Posterior vena cava (tissue), 2 donors: ENCODE results near the gene ZC3HAV1. TPM values are rescaled to one million over a fixed set of nuclear protein-coding genes. Genes with fewer than 3 reads are reported as not detected.
"Not testable (repeated sequence)": the region's sequence is repeated elsewhere in the genome, so short reads cannot be mapped to it uniquely, and the experiment has no call there.

ENCODE experiments used
- DNase-seq: peaks from one replicate; pipeline ENCODE4 v3.0.0-alpha.2; 2020; ENCODE audit warnings: low spot score
- intact Hi-C, 2 donors: fragments of 100-400 bp; cut with DNase I; formaldehyde crosslinking; loops; one replicate each; pipeline versions ENCODE4 v1.14.1 to v1.14.2; 2022 to 2023
- total RNA-seq, 2 donors: library from RNA; stranded (reverse); fragmentation: NEBNext Ultra II Directional; extraction: Animal tissue kit (Norgen Biotek cat#: 25700); gene quantifications; one replicate each; pipeline ENCODE4 v1.2.1, GENCODE V29; 2021
- donor health status: DM: yes; HTN: yes; CAD: no.
- donor health status: DM: yes; HTN: yes; CAD: no.

The ZC3HAV1 gene
- total RNA-seq, 2 donors from 2014 or later: 26.8 TPM

DNA sequence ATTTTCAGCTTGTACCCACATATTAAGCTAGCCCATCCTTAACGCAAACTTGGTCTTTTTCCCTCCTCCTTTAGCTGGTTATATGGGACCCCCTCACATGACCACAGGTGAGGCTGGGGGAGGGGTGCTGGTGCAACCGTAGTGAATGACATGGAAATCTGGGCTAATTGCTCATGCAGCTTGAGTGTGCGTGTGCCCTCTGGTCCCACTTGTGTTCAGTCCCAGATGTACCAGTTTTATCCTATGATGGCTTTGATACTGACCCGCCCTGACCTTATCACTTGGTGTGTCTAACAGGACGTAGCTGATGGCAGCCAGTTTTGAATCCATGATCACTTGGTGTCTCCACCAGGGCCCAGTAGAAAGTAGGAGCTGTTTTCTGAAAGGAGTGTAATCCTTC, 5.1 kb upstream of the ZC3HAV1 start:
- intact Hi-C loops: no loop called here
- DNase-seq: no peak

DNA sequence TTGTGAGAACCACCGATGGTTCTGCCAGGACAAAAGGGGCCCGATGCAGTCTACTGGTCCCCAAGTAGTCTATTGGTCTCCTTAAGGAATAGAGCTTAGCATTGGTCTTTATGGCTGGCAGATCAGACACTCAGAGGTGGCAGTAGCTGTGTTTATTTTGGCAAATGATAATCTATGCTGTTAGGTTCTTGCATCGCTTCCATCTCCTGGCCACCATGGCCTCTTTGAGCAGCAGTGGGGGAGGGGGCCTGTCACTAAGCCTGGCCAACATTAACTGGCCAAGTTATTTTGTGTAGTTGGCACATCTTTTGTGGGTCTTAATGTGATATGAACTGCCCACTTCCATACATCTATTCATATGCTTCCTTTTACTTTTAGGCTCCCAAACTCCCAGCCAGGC, 4.5 kb upstream of the ZC3HAV1 start:
- intact Hi-C loops: no loop called here
- no peak for DNase-seq

DNA sequence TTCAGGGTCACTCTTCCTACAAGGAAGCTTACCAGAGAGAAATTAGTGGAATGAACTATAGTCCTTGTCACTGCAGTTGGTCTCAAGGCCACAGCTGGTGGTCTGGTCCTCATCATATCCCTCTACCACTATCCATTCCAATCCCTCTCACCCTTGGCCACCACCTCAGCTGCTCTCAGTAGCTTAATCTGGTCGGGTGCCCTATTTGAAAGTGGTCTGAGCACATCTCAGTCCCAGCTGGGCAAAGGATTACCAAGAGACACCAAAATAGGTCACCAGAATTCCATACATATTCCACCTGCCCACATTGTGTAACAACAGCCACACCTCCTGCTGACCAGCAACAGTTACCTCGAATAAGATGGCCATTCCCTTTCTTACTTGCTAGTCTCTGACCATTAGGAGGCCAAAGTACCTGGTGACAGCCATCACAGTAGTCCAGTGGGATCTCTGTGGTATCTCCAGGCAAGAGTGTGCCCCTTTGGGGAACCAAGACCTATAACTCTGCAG, 3.3 kb upstream of the ZC3HAV1 start:
- intact Hi-C loops: no loop called here
- no peak for DNase-seq

DNA sequence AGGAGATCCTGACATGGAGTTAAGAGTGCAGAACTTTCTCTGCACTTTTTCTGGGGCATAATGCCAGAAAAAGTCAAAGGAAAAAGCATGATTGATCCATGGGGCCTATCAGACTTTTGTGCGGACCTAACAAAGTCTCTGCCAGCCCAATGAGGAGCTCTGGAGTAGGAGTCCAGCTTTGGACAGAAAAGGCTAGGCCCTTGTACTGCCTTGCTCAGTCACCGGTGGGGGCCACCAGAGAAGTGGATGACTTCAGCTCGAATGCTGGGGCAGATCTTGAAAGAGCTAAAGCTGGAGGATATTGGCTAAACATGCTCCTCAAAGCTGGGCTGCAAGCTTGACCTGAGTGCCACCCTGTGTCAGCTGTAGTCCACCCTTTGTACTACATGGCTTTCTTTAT, 2.8 kb upstream of the ZC3HAV1 start:
- intact Hi-C loops: no loop called here
- no peak for DNase-seq

DNA sequence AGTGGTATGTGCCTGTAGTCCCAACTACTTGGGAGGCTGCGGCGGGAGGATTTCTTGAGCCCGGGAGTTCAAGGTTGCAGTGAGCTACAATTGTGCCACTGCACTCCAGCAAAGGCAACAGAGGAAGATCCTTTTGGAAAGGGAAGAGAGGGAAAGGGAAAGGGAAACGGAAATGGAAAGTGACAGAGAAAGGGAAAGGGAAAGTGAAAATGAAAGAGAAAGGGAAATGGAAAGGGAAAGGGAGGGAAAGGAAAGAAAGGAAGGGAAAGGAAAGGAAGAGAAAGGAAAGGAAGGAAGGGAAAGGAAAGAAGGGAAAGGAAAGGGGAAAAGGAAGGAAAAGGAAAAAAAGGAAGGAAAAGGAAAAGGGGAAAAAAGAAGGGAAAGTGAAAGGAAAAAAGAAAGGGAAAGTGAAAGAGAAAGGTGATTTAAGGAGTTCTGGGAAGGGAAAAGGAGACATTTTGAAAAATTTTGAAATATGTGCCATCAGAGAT, 2.3 kb upstream of the ZC3HAV1 start:
- no peak for DNase-seq
- intact Hi-C loops: no loop called here

DNA sequence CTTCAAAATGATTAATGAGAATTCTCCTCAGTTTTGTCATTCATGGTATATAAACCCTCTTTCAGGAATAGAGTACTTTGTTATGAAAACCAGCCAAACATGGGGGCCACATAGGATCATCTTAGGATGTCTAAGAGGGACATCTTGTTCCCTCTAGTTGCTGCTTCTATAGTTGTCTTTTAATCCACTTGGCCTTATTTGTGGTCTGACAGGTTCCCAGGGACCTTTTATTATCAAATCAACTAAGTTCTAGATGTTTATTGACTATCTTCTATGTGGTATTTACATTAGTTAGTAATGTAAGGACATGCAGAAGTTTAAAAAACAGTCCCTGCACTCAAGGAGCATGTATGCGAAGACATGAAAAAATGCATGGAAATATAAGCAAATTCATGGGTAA, 1.6 kb upstream of the ZC3HAV1 start:
- intact Hi-C loops: no loop called here
- DNase-seq: no peak

DNA sequence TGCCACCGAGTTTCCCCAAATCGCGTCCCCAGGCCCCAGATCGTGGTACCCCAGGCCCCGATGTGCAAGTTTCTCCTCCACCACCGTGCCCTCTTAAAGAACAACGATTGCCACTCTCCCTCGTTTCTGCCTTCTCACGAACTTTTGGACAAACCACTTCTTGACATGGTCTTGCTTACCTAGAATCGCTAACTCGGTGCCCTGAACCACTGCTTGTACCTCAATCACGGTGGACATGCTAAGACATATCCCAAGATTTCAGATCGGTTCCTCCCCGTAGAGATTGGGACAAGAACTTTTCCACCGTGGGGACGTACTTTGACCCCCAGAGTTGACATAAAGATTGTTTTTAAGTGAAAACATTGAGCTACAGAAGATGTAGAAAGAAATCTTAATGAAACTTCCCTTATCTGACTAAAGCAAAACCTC, 477 bp upstream of the ZC3HAV1 start:
- intact Hi-C loops: no loop called here
- DNase-seq: no peak

DNA sequence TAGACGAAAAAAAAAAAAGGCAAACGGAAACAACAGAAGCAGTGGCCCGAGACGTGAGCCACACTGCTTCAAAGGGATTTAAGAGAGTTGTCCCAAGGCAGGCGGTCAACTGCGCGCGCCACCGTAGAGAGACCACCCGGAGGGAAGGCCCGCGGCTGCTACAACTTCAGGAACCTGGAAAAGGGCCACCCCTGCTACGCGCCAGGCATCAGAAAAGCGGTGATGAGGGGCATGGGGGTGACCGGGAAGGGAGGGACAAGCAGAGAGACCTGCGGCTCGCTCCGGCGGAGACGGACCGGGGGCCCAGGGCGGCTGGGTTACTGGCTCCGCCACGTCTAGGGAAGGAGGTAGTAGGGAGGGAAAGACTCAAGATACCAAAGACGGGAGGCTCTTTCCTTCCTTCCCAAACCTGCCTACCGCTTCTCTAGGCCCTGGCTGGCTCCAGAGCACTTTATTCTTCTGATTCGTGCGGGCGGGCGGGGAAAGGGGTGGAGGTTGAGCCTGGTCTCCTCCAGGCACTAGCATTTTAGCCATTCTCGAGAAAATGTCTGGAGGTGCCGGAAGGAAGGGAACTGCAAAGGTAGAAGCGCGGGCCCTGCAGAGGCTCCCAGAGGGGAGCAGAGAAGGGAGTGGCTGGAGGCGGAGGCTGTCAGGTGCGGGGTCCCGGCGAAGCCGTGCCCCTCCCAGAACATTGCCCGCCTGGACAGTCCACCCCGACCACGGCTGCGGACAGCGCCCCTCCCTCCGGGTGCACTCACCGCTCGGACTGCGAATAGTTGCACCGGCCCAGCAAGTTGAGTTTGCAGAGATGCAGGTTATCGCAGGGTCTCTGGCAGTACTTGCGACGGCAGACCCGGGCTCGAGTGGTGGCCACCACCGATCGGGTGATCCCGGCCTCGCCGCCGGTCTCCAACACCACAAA, 993 bp downstream of the ZC3HAV1 start:
- intact Hi-C loops: no loop called here
- no peak for DNase-seq

DNA sequence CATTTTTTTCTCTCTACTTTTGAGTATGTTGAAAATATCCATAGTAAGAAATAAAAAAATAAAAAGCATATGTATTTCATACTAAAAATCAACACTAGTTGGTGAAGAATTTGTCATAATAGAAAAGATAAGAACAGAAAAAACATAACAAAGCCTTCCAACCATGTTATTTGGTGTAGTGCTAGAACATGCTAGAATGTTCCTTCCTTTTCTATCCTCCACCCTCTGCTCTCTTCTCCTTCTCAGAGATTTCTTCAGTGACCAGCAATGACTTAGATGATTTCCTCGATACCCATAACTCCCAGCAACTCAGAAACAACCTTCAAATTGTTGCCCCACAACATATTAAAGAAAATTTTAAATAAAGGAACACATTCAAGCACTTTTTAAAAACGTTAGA, 2.6 kb downstream of the ZC3HAV1 start:
- intact Hi-C loops: no loop called here
- no peak for DNase-seq

DNA sequence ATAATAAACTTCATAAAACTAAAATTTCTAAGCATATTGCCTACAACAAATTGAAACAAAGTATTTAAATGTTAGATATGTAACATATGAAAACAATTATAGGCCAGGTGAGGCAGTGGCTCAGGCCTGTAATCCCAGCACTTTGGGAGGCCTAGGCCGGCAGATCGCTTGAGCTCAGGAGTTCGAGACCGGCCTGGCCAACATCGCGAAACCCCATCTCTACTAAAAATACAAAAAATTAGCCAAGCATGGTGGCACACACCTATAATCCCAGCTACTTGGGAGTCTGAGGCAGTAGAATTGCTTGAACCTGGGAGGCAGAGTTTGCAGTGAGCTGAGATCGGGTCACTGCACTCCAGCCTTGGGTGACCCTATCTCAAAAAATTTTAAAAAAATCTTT, 3.3 kb downstream of the ZC3HAV1 start:
- DNase-seq, intact Hi-C loops: not testable (repeated sequence)

DNA sequence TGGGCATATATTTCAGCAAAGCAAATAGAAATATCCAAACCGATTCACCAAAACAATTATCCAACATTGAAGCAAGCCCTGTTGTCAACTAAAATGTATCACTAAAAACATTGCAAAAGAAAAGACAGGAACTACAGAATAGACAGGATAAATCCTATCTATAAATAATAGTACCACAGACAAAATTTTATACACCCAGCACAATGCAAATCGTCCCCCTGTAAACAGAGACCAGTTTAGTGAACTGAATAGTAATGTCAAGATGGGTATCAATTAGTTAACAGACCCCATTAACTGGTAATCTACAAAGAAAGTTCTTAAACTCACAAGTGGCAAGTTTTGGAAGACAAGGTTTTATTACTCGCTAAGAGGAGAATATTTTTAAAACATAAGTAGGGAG, 4.0 kb downstream of the ZC3HAV1 start:
- DNase-seq: no peak
- intact Hi-C loops: no loop called here

DNA sequence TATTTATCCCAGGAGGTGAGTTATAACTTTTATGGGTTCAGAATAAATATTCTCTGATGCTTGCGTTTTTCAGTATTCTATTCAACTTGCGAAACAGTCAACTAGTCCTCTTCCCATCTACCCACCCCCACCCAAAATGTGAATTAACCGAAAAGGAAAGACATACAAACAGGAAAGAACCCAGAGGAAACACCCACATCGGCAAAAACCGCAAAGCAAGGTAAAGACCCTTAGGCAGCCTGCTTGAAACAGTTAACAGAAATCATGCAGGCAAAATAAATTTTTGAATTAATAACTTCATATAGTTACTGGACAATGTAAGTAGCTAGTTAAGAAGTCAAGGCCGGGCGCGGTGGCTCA, 5.4 kb downstream of the ZC3HAV1 start:
- intact Hi-C loops: no loop called here
- DNase-seq: no peak

DNA sequence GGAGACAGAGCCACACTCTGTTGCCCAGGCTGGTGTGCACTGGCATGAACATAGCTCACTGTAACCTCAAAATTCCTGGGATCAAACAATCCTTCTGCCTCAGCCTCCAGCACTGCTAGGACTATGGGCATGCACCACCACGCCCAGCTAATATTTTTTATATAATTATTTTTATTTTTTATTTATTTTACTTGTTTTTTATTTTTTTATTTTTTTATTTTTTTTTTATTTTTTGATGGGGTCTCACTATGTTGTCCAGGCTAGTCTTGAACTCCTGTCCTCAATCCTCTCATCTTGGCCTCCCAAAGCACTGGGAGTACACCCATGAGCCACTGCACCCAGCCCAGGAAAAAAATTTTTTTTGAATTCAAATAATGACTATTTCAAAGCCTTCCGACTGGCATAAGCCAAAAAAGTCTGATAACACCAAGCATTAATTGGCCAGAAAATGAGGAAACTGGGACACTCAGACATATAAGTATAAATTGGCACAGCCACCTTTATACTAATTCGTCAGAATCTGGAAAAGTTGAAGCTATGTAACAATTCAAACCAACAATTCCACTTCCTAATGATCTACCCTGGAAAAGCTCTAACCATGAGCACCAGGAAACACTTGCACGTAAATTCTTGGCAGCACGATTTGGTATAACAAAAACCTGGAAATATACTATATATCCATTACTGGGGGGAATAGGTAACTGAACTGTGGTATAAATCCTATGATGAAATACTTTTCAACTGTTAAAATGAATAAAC, 6.3 kb downstream of the ZC3HAV1 start:
- no peak for DNase-seq
- intact Hi-C loops: no loop called here

DNA sequence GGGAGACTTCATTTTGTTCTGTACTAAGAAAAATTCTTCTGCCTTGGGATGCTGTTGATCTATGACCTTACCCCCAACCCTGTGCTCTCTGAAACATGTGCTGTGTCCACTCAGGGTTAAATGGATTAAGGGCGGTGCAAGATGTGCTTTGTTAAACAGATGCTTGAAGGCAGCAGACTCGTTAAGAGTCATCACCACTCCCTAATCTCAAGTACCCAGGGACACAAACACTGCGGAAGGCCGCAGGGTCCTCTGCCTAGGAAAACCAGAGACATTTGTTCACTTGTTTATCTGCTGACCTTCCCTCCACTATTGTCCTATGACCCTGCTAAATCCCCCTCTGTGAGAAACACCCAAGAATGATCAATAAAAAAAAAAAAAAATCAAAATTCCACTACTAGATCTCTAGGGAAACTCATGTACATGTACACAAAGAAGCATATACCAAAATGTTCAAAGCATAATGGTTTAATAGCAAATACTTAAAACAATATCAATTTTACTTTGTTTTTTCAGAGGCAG, 7.8 kb downstream of the ZC3HAV1 start:
- intact Hi-C loops, DNase-seq: not testable (repeated sequence)

DNA sequence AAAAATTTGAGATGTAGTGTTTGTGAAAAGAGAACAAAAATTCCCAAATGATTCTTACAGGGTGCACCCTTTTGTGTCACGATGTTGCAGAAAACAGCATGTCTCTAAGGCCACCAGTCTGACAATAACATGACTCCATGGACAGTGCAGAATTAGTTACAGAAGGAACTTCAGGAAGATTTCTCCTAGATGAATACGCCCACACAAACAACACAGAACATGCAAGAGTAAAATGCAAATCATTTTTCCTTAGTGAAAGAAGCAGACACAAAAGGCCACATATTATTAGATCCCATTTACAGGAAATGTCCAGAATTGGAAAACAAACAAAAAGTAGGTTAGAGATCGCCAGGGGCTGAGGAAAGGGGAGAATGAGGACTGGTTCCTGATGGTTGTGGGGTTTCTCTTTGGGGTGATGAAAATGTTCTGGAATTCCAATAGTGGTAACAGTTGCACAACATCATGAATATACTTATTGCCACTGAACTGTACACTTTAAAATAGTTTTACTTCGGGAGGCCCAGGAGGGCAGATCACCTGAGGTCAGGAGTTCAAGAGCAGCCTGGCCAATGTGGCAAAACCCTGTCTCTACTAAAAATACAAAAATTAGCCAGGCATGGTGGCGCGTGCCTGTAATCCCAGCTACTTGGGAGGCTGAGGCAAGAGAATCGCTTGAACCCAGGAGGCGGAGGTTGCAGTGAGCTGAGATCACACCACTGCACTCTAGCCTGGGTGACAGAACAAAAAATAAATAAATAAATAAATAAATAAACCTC, 10.2 kb downstream of the ZC3HAV1 start:
- no peak for DNase-seq
- intact Hi-C loops: no loop called here

DNA sequence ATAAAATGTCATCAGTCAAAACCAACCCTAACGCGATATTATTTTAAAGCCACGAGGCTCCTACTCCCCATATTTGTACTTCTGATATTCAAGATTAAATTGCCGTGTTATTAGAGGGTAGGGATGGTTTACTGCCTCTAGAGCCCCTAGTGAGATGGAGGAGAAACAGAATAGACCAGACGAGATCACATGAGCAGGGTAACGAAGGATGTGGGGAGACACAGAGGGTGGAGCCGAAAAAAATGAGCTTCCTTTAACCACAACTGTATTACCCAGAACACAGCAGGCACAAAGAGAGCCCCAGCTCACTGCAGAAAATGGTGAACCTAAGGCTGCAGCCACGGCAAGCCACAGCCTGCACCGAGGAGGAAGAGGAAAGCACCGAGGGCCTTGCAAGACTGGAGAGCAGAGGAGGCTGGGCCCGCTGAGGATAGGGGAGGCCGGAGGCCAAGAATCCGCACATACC, 14.3 kb downstream of the ZC3HAV1 start:
- no peak for DNase-seq
- intact Hi-C loops: no loop called here

DNA sequence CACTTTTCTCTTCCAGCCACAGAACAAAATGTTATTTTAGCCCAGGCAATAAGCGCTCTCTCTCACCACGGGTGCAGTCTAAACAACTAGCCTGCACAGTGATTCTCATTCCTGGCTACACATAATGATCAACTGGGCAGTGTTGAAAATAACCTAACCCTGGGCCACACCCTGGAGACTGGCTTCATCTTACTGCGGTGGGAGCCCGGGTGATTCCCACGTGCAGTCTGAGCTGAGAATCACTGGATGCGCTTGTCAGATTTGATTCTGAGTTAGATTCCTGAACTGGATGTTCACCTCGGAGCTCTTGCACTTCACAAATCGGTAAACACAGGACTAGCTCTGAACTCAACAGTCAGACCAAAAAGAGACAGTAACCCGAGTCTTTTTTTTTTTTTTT, 14.9 kb downstream of the ZC3HAV1 start:
- DNase-seq: no peak
- intact Hi-C loops: no loop called here

DNA sequence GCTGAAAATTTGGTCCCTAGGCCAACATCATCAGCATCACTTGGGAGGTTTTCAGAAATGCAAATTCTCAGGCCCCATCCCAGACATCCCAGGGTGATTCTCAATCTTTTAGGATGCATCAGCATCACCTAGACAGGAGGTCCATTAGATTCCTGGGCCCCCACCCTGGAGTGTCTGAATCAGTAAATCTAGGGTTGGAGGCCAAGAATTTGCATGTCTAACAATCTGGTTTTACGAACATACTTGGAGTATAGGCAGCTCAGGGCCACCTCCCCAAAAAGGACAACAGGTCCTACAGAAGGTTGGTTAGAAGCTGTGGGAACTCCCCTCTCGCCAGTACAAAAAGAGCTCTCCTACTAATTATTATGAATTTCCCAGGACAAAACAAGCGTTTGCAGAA, 15.5 kb downstream of the ZC3HAV1 start:
- intact Hi-C loops: no loop called here
- no peak for DNase-seq

DNA sequence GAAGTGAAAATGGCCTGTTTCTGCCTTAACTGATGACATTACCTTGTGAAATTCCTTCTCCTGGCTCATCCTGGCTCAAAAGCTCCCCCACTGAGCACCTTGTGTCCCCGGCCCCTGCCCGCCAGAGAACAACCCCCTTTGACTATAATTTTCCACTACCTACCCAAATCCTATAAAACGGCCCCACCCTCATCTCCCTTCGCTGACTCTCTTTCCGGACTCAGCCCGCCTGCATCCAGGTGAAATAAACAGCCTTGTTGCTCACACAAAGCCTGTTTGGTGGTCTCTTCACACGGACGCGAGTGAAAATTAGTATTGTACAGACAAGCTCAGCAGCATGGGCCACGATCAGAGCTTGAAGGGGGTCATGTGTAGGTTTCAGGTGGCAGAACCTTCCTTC, 16.0 kb downstream of the ZC3HAV1 start:
- DNase-seq, intact Hi-C loops: not testable (repeated sequence)
